Measurements from ENCODE around the gene SLC6A6. TPM values are rescaled to one million over a fixed set of nuclear protein-coding genes. Genes with fewer than 3 reads are reported as not detected.

The SLC6A6 gene
- total and polyA plus RNA-seq, 8 donors = 2.1 to 11.6 (median 3.4) TPM

DNA sequence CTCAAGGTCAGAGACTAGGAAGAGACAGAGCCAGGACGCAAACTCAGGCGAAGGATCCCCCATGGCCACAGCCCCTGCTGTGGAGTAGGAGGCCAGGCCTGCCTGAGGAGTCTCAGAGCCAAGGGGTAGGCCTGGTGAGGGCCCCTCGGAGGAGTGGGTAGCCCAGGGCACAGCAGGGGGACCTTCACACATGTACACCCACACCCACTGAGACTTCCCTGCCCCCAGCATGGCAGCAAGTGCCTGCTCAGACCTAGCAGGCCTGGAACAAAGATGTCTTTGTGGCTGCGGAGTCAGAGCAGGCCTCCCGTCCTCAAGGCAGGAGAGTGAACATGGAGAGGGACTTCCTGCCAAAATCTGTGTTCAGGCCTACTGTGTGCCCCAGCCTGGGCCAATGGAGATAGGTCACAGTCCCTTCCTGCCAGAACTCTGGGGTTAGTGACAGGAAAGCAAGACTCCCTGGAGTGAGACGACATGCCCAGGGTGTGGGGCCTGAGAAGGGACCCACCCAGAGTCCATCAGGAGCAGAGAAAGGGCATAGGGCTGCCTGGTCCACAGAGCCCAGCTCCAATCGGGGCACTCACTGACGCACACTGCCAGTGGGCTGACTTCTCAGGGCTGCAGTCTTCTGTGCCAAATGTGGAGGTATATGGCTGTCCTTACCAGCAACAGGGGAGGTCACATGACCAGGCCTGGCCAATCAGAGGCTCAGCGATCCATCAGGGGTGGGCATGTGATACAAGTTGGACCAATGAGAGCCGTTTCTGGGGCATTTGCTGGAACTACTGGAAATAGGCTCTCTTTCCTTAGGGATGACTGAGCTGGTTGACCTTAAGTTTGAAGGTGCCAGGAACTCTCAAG, 135.4 kb downstream of the SLC6A6 start:
- ATAC-seq = no peak
- TF ChIP-seq, protein P1, sequence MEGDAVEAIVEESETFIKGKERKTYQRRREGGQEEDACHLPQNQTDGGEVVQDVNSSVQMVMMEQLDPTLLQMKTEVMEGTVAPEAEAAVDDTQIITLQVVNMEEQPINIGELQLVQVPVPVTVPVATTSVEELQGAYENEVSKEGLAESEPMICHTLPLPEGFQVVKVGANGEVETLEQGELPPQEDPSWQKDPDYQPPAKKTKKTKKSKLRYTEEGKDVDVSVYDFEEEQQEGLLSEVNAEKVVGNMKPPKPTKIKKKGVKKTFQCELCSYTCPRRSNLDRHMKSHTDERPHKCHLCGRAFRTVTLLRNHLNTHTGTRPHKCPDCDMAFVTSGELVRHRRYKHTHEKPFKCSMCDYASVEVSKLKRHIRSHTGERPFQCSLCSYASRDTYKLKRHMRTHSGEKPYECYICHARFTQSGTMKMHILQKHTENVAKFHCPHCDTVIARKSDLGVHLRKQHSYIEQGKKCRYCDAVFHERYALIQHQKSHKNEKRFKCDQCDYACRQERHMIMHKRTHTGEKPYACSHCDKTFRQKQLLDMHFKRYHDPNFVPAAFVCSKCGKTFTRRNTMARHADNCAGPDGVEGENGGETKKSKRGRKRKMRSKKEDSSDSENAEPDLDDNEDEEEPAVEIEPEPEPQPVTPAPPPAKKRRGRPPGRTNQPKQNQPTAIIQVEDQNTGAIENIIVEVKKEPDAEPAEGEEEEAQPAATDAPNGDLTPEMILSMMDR (IDR thresholded peaks at IDR 0.05) = no peak
- no peak overlapping the region for H3K4me3 ChIP-seq
- intact Hi-C loops (cut with DNase I) = no loop called here
- no peaks in the 10 kb centered on the region for H3K4me1 ChIP-seq
- FAIRE-seq = no peak
- no peak overlapping the region for H3K27ac ChIP-seq
- H3K9me3 ChIP-seq = no peaks in the 10 kb centered on the region
- H3K36me3 ChIP-seq = no peaks in the 10 kb centered on the region
- DNase-seq = peak in 1 of 6 donors; percentile 39
- 88 to 91% methylated on average over 10 of the region's 10 CpGs for WGBS, 2 donors
- no peaks in the 10 kb centered on the region for H3K27me3 ChIP-seq

DNA sequence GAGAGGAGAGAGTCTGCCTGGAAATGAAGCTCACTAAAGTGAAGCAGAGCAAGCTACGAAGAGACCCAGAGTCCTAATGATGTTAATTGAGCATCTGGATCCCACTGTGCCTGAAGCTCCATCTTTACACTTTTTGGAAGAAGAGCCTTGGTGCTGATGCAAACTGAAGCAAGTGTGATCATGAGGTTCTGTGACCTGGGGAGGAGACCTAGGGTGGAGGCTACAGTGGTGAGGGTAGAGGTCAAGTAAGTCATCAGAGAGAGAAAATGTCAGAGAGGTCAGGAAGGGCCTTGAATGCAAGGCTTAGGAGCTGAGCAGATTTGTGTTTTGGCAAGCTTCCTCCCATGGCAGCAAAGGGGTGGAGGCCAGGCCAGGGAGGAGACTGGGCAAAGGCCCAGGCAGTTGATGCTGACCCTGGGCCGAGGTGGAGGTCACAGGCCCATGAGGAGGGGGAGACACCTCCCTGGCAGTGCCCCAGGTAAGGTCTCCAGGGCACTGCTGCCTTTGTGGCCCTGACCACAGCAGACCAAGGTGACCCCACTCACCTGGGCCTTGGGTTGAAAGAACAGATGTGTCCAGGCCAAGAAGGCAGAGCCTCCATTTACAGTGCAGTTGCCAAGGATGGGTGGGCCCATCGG, 136.2 kb downstream of the SLC6A6 start:
- 61 to 64% methylated on average over 3 of the region's 3 CpGs for WGBS, 2 donors
- ATAC-seq (no peak), FAIRE-seq (no peak), DNase-seq (peak in 1 of 6 donors; percentile 39)
- Histone ChIP-seq H3K27me3 (no peaks in the 10 kb centered on the region), H3K4me3 (no peak overlapping the region), H3K36me3 (no peaks in the 10 kb centered on the region), H3K27ac (no peak overlapping the region), H3K4me1 (no peaks in the 10 kb centered on the region), H3K9me3 (no peaks in the 10 kb centered on the region)
- intact Hi-C loops (cut with DNase I) = no loop called here
- TF ChIP-seq, protein P1 (IDR thresholded peaks at IDR 0.05) = no peak

Other genes with a start within 250 kb of the SLC6A6 start
- 10 to 100 TPM; 14.2 to 29.9 (median 19.5) TPM for gene XPC, start 224.0 kb upstream of the SLC6A6 start, total RNA-seq
- gene XPC, start 224.0 kb upstream of the SLC6A6 start, polyA plus RNA-seq = 10 to 100 TPM; 17.2 to 26.7 TPM
- 1 to 10 TPM; 3.2 to 5.0 (median 4.3) TPM for gene LSM3, start 223.8 kb upstream of the SLC6A6 start, total RNA-seq
- 1 to 10 TPM; 3.7 to 7.9 TPM for gene LSM3, start 223.8 kb upstream of the SLC6A6 start, polyA plus RNA-seq
- under 1 TPM; 0.16 to 0.51 (median 0.29) TPM for gene GRIP2, start 137.7 kb downstream of the SLC6A6 start, total RNA-seq
- under 1 TPM; 0.53 to 0.94 TPM for gene GRIP2, start 137.7 kb downstream of the SLC6A6 start, polyA plus RNA-seq
- gene CCDC174, start 249.2 kb downstream of the SLC6A6 start, total RNA-seq = 10 to 100 TPM in 3 of 6 donors, 1 to 10 TPM in 3; 7.2 to 13.7 (median 11.0) TPM
- gene CCDC174, start 249.2 kb downstream of the SLC6A6 start, polyA plus RNA-seq = 10 to 100 TPM; 12.9 to 18.1 TPM

Measured in pancreas (tissue), 10 donors.